Measurements from ENCODE around the gene TMEM79.

Gene TMEM79

GRCh38 chr1:156263288-156263655, 20.9 kb upstream of the TMEM79 start:
- no peak for DNase-seq

- DNase-seq = no peak
These were observed 18.1 kb upstream of the TMEM79 start for GRCh38 chr1:156266051-156266450.

- DNase-seq = no peak
These were observed 15.8 kb upstream of the TMEM79 start for GRCh38 chr1:156268336-156268735.

GRCh38 chr1:156270314-156270713, 13.8 kb upstream of the TMEM79 start:
- no peak for DNase-seq

- DNase-seq = no peak
These were observed 7.6 kb upstream of the TMEM79 start for GRCh38 chr1:156276532-156276931.

GRCh38 chr1:156276966-156277381, 7.2 kb upstream of the TMEM79 start:
- no peak for DNase-seq

GRCh38 chr1:156279837-156280236, 4.3 kb upstream of the TMEM79 start:
- no peak for DNase-seq

GRCh38 chr1:156281281-156281680, 2.8 kb upstream of the TMEM79 start:
- DNase-seq = no peak

GRCh38 chr1:156281693-156282478, 2.2 kb upstream of the TMEM79 start:
- peak; percentile 21 for DNase-seq

GRCh38 chr1:156282479-156283222, 1.5 kb upstream of the TMEM79 start, which contains the start of gene SMG5:
TSS of gene SMG5 (minus strand) at chr1:156282825. CDS start at chr1:156282680, 145 bp downstream.
- peak; percentile 97 for DNase-seq

GRCh38 chr1:156283521-156283920, 604 bp upstream of the TMEM79 start:
- no peak for DNase-seq

GRCh38 chr1:156284757-156285156, 632 bp downstream of the TMEM79 start:
- no peak for DNase-seq

GRCh38 chr1:156285437-156285836, 1.3 kb downstream of the TMEM79 start:
- DNase-seq = no peak

- no peak for DNase-seq
These were observed 1.9 kb downstream of the TMEM79 start for GRCh38 chr1:156286061-156286460.

- DNase-seq = no peak
These were observed 5.7 kb downstream of the TMEM79 start for GRCh38 chr1:156289857-156290256.

- no peak for DNase-seq
These were observed 7.3 kb downstream of the TMEM79 start for GRCh38 chr1:156291226-156292061.

- no peak for DNase-seq
These were observed 8.9 kb downstream of the TMEM79 start for GRCh38 chr1:156293098-156293434.

GRCh38 chr1:156293895-156294294, 9.8 kb downstream of the TMEM79 start:
- no peak for DNase-seq

- DNase-seq = no peak
These were observed 11.3 kb downstream of the TMEM79 start, which contains the start of gene GLMP for GRCh38 chr1:156295391-156295947. TSS of gene GLMP (minus strand) at chr1:156295679. CDS start at chr1:156295645, 34 bp downstream.

- DNase-seq = no peak
These were observed 14.8 kb downstream of the TMEM79 start, which contains the start of gene VHLL for GRCh38 chr1:156298852-156299357. TSS of gene VHLL (minus strand) at chr1:156299307. CDS start at chr1:156299189, 118 bp downstream.

GRCh38 chr1:156303241-156303640, 19.1 kb downstream of the TMEM79 start:
- no peak for DNase-seq

GRCh38 chr1:156305215-156305614, 21.1 kb downstream of the TMEM79 start:
- DNase-seq = no peak

- DNase-seq = no peak
These were observed 24.0 kb downstream of the TMEM79 start for GRCh38 chr1:156308078-156308477.
